DND-41 (cell line): ENCODE results near the gene GORASP2.
"Not testable (repeated sequence)": the region's sequence is repeated elsewhere in the genome, so short reads cannot be mapped to it uniquely, and the experiment has no call there.

ENCODE experiments used
- ATAC-seq: fragments of 200-7000 bp; cut with Tn5 transposase; 3 replicates; pipeline ENCODE4 v1.9.1; 2021; ENCODE audit warnings: low read depth; ENCODE audit not compliant: insufficient read depth
- DNase-seq: peaks from one replicate; pipeline ENCODE4 v3.0.0-alpha.2; 2020
- H2AFZ ChIP-seq: 2 replicates; pipeline ENCODE4 v1.6.0; 2012; ENCODE audit warnings: low read depth, low read length
- H3K27ac ChIP-seq: 2 replicates; pipeline ENCODE4 v1.5.1; 2012; ENCODE audit warnings: low read length, inconsistent platforms
- H3K27me3 ChIP-seq: fragments of 200-600 bp; sonication (generic); 2 replicates; pipeline ENCODE4 v1.6.0; 2012; ENCODE audit warnings: low read length, mild to moderate bottlenecking, inconsistent platforms; ENCODE audit not compliant: insufficient read depth, poor library complexity
- H3K36me3 ChIP-seq: 2 replicates; pipeline ENCODE4 v1.5.1; 2012; ENCODE audit warnings: low read length, inconsistent platforms; ENCODE audit not compliant: insufficient read depth
- H3K4me1 ChIP-seq: 2 replicates; pipeline ENCODE4 v1.5.1; 2012; ENCODE audit warnings: mild to moderate bottlenecking, low read length; ENCODE audit not compliant: insufficient read depth
- H3K4me2 ChIP-seq: 2 replicates; pipeline ENCODE4 v1.6.0; 2012; ENCODE audit warnings: mild to moderate bottlenecking, moderate library complexity, low read length, inconsistent platforms; ENCODE audit not compliant: insufficient read depth
- H3K4me3 ChIP-seq, 2 experiments: fragments of 200-600 bp in 1 of 2; shearing (Covaris generic) in 1 of 2; 2 replicates each; pipeline ENCODE4 v1.5.1; 2012 to 2016; ENCODE audit warnings: inconsistent platforms in 2 of 2, low read length in 2 of 2, mild to moderate bottlenecking in 2 of 2, low read depth in 1 of 2, moderate library complexity in 1 of 2
- H3K79me2 ChIP-seq: 2 replicates; pipeline ENCODE4 v1.6.0; 2012; ENCODE audit warnings: low read length, inconsistent platforms; ENCODE audit not compliant: insufficient read depth
- H3K9ac ChIP-seq: 2 replicates; pipeline ENCODE4 v1.6.0; 2012; ENCODE audit warnings: low read depth, mild to moderate bottlenecking, inconsistent platforms, low read length, moderate library complexity
- H3K9me3 ChIP-seq: 2 replicates; pipeline ENCODE4 v1.5.1; 2012; ENCODE audit warnings: low read length, moderate library complexity, mild to moderate bottlenecking, inconsistent platforms; ENCODE audit not compliant: insufficient read depth, severe bottlenecking
- H4K20me1 ChIP-seq: 2 replicates; pipeline ENCODE4 v1.6.0; 2012; ENCODE audit warnings: low read length; ENCODE audit not compliant: insufficient read depth
- CTCF ChIP-seq: IDR thresholded peaks from 2 replicates; pipeline ENCODE4 v1.5.1; 2012; ENCODE audit warnings: borderline replicate concordance, low read length, moderate library complexity, mild to moderate bottlenecking; ENCODE audit not compliant: poor library complexity, severe bottlenecking; ENCODE audit errors: extremely low read depth
- EZH2 ChIP-seq: IDR thresholded peaks from 3 replicates; pipeline ENCODE4 v1.6.1; 2012; ENCODE audit warnings: borderline replicate concordance, low read depth, mild to moderate bottlenecking, moderate library complexity, low read length, inconsistent platforms; ENCODE audit not compliant: severe bottlenecking

GORASP2 gene

DNA sequence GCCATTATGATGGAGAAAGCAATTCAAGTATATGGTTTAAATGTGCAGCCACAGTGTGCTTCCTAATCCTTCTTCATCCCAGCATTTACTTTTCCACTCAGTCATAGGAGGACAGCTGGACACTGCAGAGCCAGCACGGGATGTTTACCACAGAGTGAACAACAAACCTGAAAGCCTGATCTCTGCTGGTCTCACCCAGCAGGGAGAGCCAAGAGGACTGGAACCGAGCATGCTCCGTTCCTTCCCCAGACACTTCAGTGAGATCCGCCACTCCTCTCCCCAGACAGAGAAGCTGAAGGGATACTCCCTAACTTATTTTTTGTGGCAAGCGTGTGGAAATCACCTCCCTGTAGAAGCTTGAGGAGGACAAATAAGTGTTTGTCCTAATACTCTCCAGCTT is 23.2 kb upstream of the GORASP2 start:
- Histone ChIP-seq H3K9ac (no peak overlapping the region), H2AFZ (no peak overlapping the region)

GRCh38 chr2:170911314-170911889 is 17.7 kb upstream of the GORASP2 start:
- H3K9ac ChIP-seq, result no peak overlapping the region
- TF ChIP-seq EZH2 (no peak), CTCF (no peak)
- H3K4me1 ChIP-seq, result no peaks in the 10 kb centered on the region
- H3K27me3 ChIP-seq, result no peaks in the 10 kb centered on the region
- DNase-seq, result no peak
- no peaks in the 10 kb centered on the region for H4K20me1 ChIP-seq
- no peak overlapping the region for H3K27ac ChIP-seq
- peaks cover 12% of the 10 kb centered on the region for H3K9me3 ChIP-seq
- H3K79me2 ChIP-seq, result no peaks in the 10 kb centered on the region
- H2AFZ ChIP-seq, result no peak overlapping the region
- no peak overlapping the region for H3K4me2 ChIP-seq
- ATAC-seq, result no peak
- no peaks in the 10 kb centered on the region for H3K36me3 ChIP-seq
- no peak overlapping the region for H3K4me3 ChIP-seq

More for the DNA sequence above, 23.2 kb upstream of the GORASP2 start:
- Histone ChIP-seq H3K27ac (no peak overlapping the region), H3K4me3 (no peak overlapping the region), H4K20me1 (no peaks in the 10 kb centered on the region), H3K36me3 (no peaks in the 10 kb centered on the region), H3K79me2 (no peaks in the 10 kb centered on the region), H3K4me2 (no peak overlapping the region), H3K4me1 (no peaks in the 10 kb centered on the region), H3K9me3 (peaks cover 4% of the 10 kb centered on the region), H3K27me3 (no peaks in the 10 kb centered on the region)
- no peak for DNase-seq
- no peak for ATAC-seq
- TF ChIP-seq CTCF (no peak), EZH2 (no peak)

GRCh38 chr2:170914994-170915666 is 13.9 kb upstream of the GORASP2 start:
- not testable (repeated sequence) for H3K4me1 ChIP-seq, H3K36me3 ChIP-seq, DNase-seq, H3K4me2 ChIP-seq, H3K79me2 ChIP-seq, H3K4me3 ChIP-seq, ATAC-seq, H3K27me3 ChIP-seq, H2AFZ ChIP-seq, H4K20me1 ChIP-seq, H3K9ac ChIP-seq, H3K27ac ChIP-seq
- peaks cover 34% of the 10 kb centered on the region for H3K9me3 ChIP-seq

GRCh38 chr2:170917219-170917913 is 11.7 kb upstream of the GORASP2 start:
- Histone ChIP-seq H3K27me3 (no peaks in the 10 kb centered on the region), H3K9ac (no peak overlapping the region)
- no peak for DNase-seq

More at GRCh38 chr2:170917219-170917913, 11.7 kb upstream of the GORASP2 start:
- Histone ChIP-seq H3K4me3 (no peak overlapping the region), H3K27ac (no peak overlapping the region), H3K9me3 (peaks cover 29% of the 10 kb centered on the region), H3K36me3 (no peaks in the 10 kb centered on the region), H2AFZ (no peak overlapping the region), H3K79me2 (no peaks in the 10 kb centered on the region), H3K4me1 (no peaks in the 10 kb centered on the region), H4K20me1 (no peaks in the 10 kb centered on the region), H3K4me2 (no peak overlapping the region)
- TF ChIP-seq EZH2 (no peak), CTCF (no peak)
- ATAC-seq, result no peak
